ENCODE measurements around the gene TMEM139.

The TMEM139 gene

DNA sequence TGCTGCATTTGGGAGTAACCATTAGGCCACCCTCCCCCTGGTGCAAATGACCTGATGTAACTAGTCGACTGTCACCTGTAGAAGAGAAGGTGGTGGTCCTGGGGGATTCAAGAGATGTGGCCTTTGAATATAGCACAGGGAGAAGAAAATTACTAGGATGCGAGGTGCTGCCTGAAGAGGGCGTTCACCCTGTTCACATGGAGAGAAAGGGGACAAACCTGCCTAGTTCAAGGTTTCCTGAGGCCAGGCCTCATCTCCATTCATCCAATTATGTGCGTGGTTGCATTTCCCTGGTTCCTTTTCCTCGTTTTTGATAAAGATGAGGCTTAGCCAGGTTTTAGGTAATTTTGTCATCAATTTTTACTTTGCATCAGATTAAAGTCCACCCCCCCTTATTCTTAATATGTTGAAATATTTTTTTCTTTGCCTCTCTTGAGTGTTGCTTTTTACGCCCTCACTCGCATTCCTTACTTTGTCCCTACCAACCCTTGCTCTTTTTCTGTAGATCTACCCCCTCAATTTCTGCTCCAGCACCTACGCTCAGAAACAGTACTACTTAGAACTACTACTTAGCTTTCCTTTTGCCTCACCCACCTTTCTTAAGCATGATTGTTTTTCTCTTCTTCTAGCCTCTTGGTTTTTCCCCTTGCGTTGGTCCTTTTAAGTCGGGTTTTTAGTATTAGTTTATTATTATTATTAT is 44.9 kb downstream of the TMEM139 start:
- no peak for DNase-seq

DNA sequence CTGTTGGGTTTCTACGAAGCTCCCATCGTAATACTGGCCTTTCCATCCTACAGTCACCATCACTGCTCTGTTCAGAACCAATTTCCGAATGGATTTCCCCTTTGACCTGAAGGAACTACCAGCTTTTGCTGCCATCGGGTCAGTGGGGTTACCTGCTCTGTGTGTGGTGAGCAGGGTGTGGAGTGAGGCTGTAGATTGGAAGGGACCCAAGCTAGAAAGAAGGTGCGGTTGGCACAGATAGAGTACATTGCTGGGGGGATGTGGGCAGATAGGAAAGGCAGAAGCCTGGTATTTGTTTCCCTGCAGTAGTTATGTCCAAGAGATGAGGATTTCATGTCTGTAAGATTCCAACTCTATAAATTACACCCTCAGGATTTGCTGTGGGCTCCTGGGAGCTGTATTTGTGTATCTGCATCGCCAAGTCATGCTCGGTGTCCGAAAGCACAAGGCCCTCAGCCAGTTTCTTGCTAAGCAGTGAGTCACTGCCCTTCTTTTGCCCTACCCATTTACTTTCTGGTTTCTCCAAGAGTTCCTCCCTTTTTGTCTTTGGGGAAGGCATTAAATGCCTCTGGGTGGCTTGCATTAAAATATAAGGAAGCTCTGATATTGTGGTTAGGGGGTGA is 46.5 kb downstream of the TMEM139 start:
- DNase-seq, result no peak

DNA sequence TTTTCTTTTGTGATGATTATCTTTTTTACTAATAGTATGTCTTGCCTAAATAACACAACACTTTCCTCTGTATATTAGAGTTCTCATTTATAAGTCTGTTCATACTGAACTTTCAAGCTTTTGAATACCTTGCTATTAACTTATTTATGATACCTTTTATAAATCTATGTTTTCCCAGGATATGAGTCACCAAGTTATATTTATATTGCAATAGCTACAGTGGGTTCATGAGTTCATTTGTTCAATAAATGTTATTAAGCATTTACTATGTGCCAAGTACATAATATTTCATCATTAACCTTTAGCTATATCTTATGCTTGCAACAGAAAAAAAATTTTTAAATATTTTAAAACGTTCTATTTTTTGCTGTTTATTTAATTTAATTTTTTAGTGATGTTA is 49.5 kb downstream of the TMEM139 start:
- no peak for DNase-seq

DNA sequence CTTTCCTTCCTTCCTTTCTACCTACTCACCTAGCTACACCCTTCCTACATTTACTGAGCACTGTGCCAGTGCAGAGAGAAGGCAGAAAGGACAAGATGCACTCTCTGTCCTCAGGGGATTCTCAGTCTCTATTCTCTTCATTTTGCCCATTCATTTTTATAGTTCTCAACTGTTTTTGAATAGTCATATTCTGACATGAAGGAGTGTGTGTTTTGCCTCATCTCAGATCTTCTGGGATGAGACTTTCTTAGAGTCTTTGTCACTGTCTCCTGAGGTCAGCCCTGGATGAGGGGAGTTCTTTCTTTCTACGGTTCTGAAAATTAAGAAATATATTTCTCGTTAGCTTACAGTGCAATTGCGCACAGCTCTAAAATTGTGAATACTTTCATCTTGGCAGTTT is 52.5 kb downstream of the TMEM139 start:
- no peak for DNase-seq
